MV-4-11 (cell line): Measurements from ENCODE around the gene NLGN2.

Experiments
- DNase-seq: peaks from one replicate; lab custom pipeline; 2025; lab: John Stamatoyannopoulos, UW

NLGN2 gene

GRCh38 chr17:7466318-7466638 is 58.6 kb downstream of the NLGN2 start:
- DNase-seq = peak; percentile 45

GRCh38 chr17:7466639-7467341 is 59.1 kb downstream of the NLGN2 start:
- peak; percentile 77 for DNase-seq

- no peak for DNase-seq
These were observed 59.9 kb downstream of the NLGN2 start for GRCh38 chr17:7467498-7467897.

- no peak for DNase-seq
These were observed 60.6 kb downstream of the NLGN2 start for GRCh38 chr17:7468290-7468689.

- no peak for DNase-seq
These were observed 61.3 kb downstream of the NLGN2 start for GRCh38 chr17:7468804-7469389.
